ENCODE results near the gene ADAMTSL1. TPM values are rescaled to one million over a fixed set of nuclear protein-coding genes. Genes with fewer than 3 reads are reported as not detected.

Gene ADAMTSL1
- total and polyA plus RNA-seq, 9 of the 15 experiments (the other 6 are each of a cell fraction or from before 2014, with no cell fraction given), result 0.01 TPM; not detected in 8

DNA sequence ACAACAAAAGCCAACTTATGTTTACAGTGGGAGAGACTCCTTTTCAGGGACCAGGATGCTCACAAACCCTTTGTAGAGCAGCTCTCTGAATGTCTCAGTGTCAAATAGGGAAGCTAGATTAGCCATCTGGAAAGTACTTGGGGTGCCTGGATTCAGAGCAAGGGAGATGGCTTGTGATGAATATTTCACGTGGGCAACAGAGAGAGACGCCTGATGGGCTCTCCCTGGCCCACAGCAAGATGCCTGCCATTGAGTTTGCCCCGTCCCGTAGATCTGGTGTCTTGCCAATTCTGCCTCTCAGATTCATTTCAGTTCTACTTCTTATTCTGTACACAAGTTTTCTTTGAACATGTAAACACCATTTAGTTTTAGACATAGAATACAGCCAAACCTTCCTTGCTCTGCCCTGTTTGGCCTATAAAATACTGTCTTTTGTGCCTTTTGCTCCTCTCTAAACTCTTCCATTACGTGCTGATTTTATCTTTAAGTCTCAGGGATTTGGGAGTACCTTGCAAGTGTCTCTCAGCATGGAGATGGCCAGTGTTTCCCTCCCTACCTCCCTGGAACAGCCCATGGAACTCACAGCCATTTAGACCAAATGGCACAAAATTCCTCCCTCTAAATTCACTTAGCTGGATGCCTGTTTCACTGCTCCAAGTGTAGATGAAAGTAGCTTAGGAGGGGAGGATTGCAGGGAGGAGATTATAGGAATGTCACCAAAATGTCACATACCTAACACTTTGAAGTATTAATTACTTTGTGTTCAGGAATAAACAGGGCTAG lies 324.7 kb downstream of the ADAMTSL1 start:
- Histone ChIP-seq H3K9me3 (replicated peaks; ENCODE audit: control insufficient read depth, insufficient read depth, low read depth, low read length) (no peaks in the 10 kb centered on the region), H3K9me1 (ENCODE audit: control insufficient read depth, insufficient read depth, low read length) (no peaks in the 10 kb centered on the region), H3K79me2 (ENCODE audit: control insufficient read depth, insufficient read depth, low read length) (no peaks in the 10 kb centered on the region), H3K36me3 (ENCODE audit: control insufficient read depth, insufficient read depth, low read length) (no peaks in the 10 kb centered on the region), H3K27ac (ENCODE audit: extremely low read depth, low read depth, low read length) (no peak overlapping the region), H3K4me3 (no peak overlapping the region), H3K4me2 (ENCODE audit: insufficient read depth, low read length) (no peak overlapping the region), H3K27me3 (ENCODE audit: control insufficient read depth in 2 of 2, insufficient read depth in 2 of 2, low read length in 2 of 2) (no peaks in the 10 kb centered on the region), H3K4me1 (replicated peaks in 1 of 2; ENCODE audit: control insufficient read depth in 2 of 2, insufficient read depth in 2 of 2, low read length in 2 of 2) (no peaks in the 10 kb centered on the region), H3K9ac (ENCODE audit: insufficient read depth in 1 of 2, low read depth in 2 of 2, low read length in 2 of 2) (no peak overlapping the region), H2AFZ (ENCODE audit: low read depth, low read length) (no peak overlapping the region), H4K20me1 (replicated peaks; ENCODE audit: control insufficient read depth, insufficient read depth, low read length) (no peaks in the 10 kb centered on the region)
- DNase-seq (ENCODE audit: extremely low read depth in 1 of 4, low spot score in 3 of 4), result no peak
- TF ChIP-seq MED1 (CRISPR knock-in tag; IDR thresholded peaks at IDR 0.05; ENCODE audit: borderline replicate concordance) (no peak), ZNF347 (CRISPR knock-in tag; IDR thresholded peaks at IDR 0.05; ENCODE audit: low read depth) (no peak), HDAC6 (IDR thresholded peaks at IDR 0.05; ENCODE audit: low read depth, low read length) (no peak), ETV1 (tag; conservative IDR thresholded peaks at IDR 0.05; ENCODE audit: low read depth) (no peak), HMG20B (CRISPR knock-in tag; IDR thresholded peaks at IDR 0.05) (no peak), FOXA1 (IDR thresholded peaks at IDR 0.05; ENCODE audit: borderline replicate concordance) (no peak), SRF (CRISPR knock-in tag; IDR thresholded peaks at IDR 0.05) (no peak), CEBPB (tag; IDR thresholded peaks at IDR 0.05) (no peak)
- TF ChIP-seq, protein P1, sequence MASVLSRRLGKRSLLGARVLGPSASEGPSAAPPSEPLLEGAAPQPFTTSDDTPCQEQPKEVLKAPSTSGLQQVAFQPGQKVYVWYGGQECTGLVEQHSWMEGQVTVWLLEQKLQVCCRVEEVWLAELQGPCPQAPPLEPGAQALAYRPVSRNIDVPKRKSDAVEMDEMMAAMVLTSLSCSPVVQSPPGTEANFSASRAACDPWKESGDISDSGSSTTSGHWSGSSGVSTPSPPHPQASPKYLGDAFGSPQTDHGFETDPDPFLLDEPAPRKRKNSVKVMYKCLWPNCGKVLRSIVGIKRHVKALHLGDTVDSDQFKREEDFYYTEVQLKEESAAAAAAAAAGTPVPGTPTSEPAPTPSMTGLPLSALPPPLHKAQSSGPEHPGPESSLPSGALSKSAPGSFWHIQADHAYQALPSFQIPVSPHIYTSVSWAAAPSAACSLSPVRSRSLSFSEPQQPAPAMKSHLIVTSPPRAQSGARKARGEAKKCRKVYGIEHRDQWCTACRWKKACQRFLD (CRISPR knock-in tag; IDR thresholded peaks at IDR 0.05), result no peak
- ChIA-PET CTCF (ENCODE audit: low intra/inter-chr PET ratio) (no interaction called here), POLR2A (no interaction called here)
- in situ Hi-C loops (cut with MboI), result loop anchor here (25.0 kb wide), 1 partner anchor 664 kb away; no protein-coding TSS in a partner anchor
- no peak for ATAC-seq
- no TSS peak for BruUV-seq (replicated peaks)
- intact Hi-C loops (cut with micrococcal nuclease), result no loop called here
- WGBS (ENCODE audit: insufficient coverage, low coverage, missing lambda C conversion rate), result 0% methylated on average over 4 of the region's 5 CpGs
- FAIRE-seq, result no peak

All from K562 (cell line).